Caco-2 (cell line): ENCODE results near the gene FRZB. TPM values are rescaled to one million over a fixed set of nuclear protein-coding genes. Genes with fewer than 3 reads are reported as not detected.

Experiments
- BruUV-seq: library from RNA; stranded (reverse); fragments of 400-500 nt; replicated peaks from 2 replicates; lab custom pipeline; 2021; lab: Mats Ljungman, UMichigan
- CTCF ChIA-PET: fragments of 300-600 bp; sonication (Branson Sonifier 250); formaldehyde crosslinking; loops from one replicate; lab custom pipeline; 2022; ENCODE audit warnings: antibody characterized with exemption; lab: Charles Lee
- POLR2A ChIA-PET: fragments of 300-600 bp; sonication (Branson Sonifier 250); formaldehyde crosslinking; loops from one replicate; lab custom pipeline; 2022; ENCODE audit warnings: antibody characterized with exemption; lab: Charles Lee
- DNase-seq, 2 experiments: peaks; one replicate each; pipeline versions ENCODE4 v3.0.0 to v3.0.0-alpha.2; 2020 to 2022
- H3K27me3 ChIP-seq: replicated peaks from 2 replicates; pipeline ENCODE4 v1.6.0; 2011; ENCODE audit warnings: low read length; ENCODE audit not compliant: control insufficient read depth, insufficient read depth
- H3K36me3 ChIP-seq: 2 replicates; pipeline ENCODE4 v1.5.1; 2011; ENCODE audit warnings: low read length; ENCODE audit not compliant: control insufficient read depth, insufficient read depth
- H3K4me1 ChIP-seq: fragments of 250-450 bp; sonication (Bioruptor Pico); 2 replicates; pipeline ENCODE4 v1.5.1; 2020; ENCODE audit warnings: mild to moderate bottlenecking
- H3K4me3 ChIP-seq: 2 replicates; pipeline ENCODE4 v1.5.1; 2011; ENCODE audit warnings: low read depth, mild to moderate bottlenecking, control low read depth, low read length
- H3K9me3 ChIP-seq: fragments of 250-450 bp; sonication (Bioruptor Pico); 2 replicates; pipeline ENCODE4 v1.5.1; 2020; ENCODE audit warnings: mild to moderate bottlenecking, moderate library complexity
- H3K27ac Mint-ChIP-seq: one replicate; pipeline ENCODE4 v1.8.0; 2022; ENCODE audit warnings: mixed read lengths; ENCODE audit not compliant: unreplicated experiment
- H3K27me3 Mint-ChIP-seq: one replicate; pipeline ENCODE4 v1.8.0; 2022; ENCODE audit warnings: mixed read lengths; ENCODE audit not compliant: insufficient read depth, unreplicated experiment
- H3K36me3 Mint-ChIP-seq: one replicate; pipeline ENCODE4 v1.8.0; 2022; ENCODE audit warnings: mild to moderate bottlenecking, mixed read lengths; ENCODE audit not compliant: insufficient read depth, unreplicated experiment
- H3K4me1 Mint-ChIP-seq: one replicate; pipeline ENCODE4 v1.8.0; 2022; ENCODE audit warnings: low read depth, mixed read lengths; ENCODE audit not compliant: unreplicated experiment
- H3K4me3 Mint-ChIP-seq: one replicate; pipeline ENCODE4 v1.8.0; 2022; ENCODE audit warnings: mild to moderate bottlenecking, moderate library complexity, mixed read lengths; ENCODE audit not compliant: unreplicated experiment
- H3K9me3 Mint-ChIP-seq: one replicate; pipeline ENCODE4 v1.8.0; 2022; ENCODE audit warnings: mixed read lengths; ENCODE audit not compliant: unreplicated experiment
- intact Hi-C: fragments of 100-400 bp; cut with micrococcal nuclease; formaldehyde crosslinking; loops from one replicate; pipeline ENCODE4 v1.10.0; 2022; ENCODE audit not compliant: unreplicated experiment
- total RNA-seq: library from RNA; stranded (reverse); gene quantifications from 2 replicates; pipeline ENCODE4 v1.2.3, GENCODE V29; 2022
- TF ChIP-seq, protein P1 (sequence below), 2 experiments: fragments of 200-600 bp in 1 of 2; IDR thresholded peaks; 1 replicate in 1 of 2; 2 replicates in 1 of 2; pipeline versions ENCODE4 v1.5.1 to v1.8.0; 2011 to 2022; ENCODE audit warnings: antibody characterized with exemption in 1 of 2, control low read depth in 1 of 2, inconsistent platforms in 1 of 2, low read depth in 1 of 2, low read length in 1 of 2, mild to moderate bottlenecking in 1 of 2, moderate library complexity in 1 of 2; ENCODE audit not compliant: insufficient read depth in 1 of 2, severe bottlenecking in 1 of 2, unreplicated experiment in 1 of 2

Gene FRZB
- total RNA-seq, 1 experiment from 2014 or later, result not detected

DNA sequence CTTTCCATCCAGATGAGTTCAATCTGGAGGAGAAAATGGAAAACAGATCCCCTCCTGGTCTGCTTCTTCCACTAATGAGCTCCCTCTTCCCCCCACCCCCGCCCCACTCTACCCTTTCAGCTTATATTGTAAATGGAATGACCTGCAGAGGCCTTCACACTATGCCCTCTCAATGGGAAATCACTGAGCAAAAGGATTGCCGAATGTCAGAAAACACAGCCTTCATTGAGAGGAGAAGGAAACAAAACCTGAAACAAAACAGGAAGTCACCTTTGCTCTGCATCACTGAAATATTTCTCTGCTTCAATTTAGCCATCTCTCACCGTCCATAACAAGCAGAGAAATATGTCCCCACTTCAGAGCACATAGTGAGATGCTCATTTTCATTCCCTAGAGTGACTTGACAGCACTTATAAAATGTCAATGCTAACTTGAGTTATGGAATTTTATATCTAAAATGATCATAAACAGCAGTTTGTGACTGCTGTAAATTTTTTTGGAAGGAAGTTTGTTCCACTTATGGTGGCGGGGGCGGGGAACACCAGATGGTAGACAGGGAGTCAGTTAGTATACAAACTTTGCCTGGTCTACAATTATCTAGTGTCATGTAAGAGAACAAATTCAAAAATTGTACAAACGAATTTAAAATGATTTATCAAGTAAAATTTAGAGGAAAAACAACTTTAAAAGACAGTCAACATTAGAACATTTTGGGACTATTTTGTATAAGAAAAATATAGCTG, 1.8 kb upstream of the FRZB start:
- Mint-ChIP-seq H3K27ac (no peak overlapping the region), H3K27me3 (no peaks in the 10 kb centered on the region), H3K9me3 (no peaks in the 10 kb centered on the region), H3K4me1 (peaks cover 6% of the 10 kb centered on the region), H3K36me3 (no peaks in the 10 kb centered on the region), H3K4me3 (no peak overlapping the region)
- no peak overlapping the region for H3K4me3 ChIP-seq
- TF ChIP-seq, protein P1, sequence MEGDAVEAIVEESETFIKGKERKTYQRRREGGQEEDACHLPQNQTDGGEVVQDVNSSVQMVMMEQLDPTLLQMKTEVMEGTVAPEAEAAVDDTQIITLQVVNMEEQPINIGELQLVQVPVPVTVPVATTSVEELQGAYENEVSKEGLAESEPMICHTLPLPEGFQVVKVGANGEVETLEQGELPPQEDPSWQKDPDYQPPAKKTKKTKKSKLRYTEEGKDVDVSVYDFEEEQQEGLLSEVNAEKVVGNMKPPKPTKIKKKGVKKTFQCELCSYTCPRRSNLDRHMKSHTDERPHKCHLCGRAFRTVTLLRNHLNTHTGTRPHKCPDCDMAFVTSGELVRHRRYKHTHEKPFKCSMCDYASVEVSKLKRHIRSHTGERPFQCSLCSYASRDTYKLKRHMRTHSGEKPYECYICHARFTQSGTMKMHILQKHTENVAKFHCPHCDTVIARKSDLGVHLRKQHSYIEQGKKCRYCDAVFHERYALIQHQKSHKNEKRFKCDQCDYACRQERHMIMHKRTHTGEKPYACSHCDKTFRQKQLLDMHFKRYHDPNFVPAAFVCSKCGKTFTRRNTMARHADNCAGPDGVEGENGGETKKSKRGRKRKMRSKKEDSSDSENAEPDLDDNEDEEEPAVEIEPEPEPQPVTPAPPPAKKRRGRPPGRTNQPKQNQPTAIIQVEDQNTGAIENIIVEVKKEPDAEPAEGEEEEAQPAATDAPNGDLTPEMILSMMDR (IDR thresholded peaks at IDR 0.05; ENCODE audit: insufficient read depth in 1 of 2, low read depth in 1 of 2, low read length in 1 of 2, severe bottlenecking in 1 of 2, unreplicated experiment in 1 of 2), result no peak
- BruUV-seq, result no TSS peak
- H3K4me1 ChIP-seq, result no peaks in the 10 kb centered on the region
- no peaks in the 10 kb centered on the region for H3K9me3 ChIP-seq
- DNase-seq, result no peak
- no peaks in the 10 kb centered on the region for H3K36me3 ChIP-seq
- intact Hi-C loops, result no loop called here
- ChIA-PET POLR2A (no interaction called here), CTCF (no interaction called here)
- H3K27me3 ChIP-seq, result no peaks in the 10 kb centered on the region

GRCh38 chr2:182867426-182868053, 1.1 kb upstream of the FRZB start:
- no peaks in the 10 kb centered on the region for H3K36me3 Mint-ChIP-seq
- Histone ChIP-seq H3K4me3 (no peak overlapping the region), H3K36me3 (no peaks in the 10 kb centered on the region), H3K9me3 (no peaks in the 10 kb centered on the region), H3K4me1 (no peaks in the 10 kb centered on the region), H3K27me3 (no peaks in the 10 kb centered on the region)
- TF ChIP-seq, protein P1 (IDR thresholded peaks at IDR 0.05; ENCODE audit: insufficient read depth in 1 of 2, low read depth in 1 of 2, low read length in 1 of 2, severe bottlenecking in 1 of 2, unreplicated experiment in 1 of 2), result no peak
- ChIA-PET CTCF (no interaction called here), POLR2A (no interaction called here)
- peaks cover 6% of the 10 kb centered on the region for H3K4me1 Mint-ChIP-seq
- intact Hi-C loops, result no loop called here
- H3K4me3 Mint-ChIP-seq, result no peak overlapping the region
- no peak for DNase-seq
- no peaks in the 10 kb centered on the region for H3K9me3 Mint-ChIP-seq
- H3K27me3 Mint-ChIP-seq, result no peaks in the 10 kb centered on the region
- BruUV-seq, result no TSS peak
- no peak overlapping the region for H3K27ac Mint-ChIP-seq

DNA sequence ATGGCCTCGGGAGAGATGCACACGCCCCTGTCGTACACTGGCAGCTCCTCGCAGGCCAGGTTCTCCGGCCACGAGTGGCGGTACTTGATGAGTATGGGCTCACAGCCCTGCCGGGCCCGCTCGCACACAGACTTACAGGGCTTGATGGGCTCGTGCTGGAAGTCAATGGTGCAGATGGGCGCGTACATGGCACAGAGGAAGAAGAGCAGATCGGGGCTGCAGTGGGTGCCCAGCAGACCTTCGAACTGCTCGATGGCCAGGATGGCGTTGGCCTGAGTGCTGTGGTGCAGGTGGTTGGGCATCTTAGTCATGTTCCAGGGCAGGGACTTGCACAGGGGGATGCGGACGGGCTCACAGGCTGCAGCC, 359 bp downstream of the FRZB start:
- peaks cover 8% of the 10 kb centered on the region for H3K4me1 Mint-ChIP-seq
- TF ChIP-seq, protein P1 (IDR thresholded peaks at IDR 0.05; ENCODE audit: insufficient read depth in 1 of 2, low read depth in 1 of 2, low read length in 1 of 2, severe bottlenecking in 1 of 2, unreplicated experiment in 1 of 2), result no peak
- no peaks in the 10 kb centered on the region for H3K27me3 Mint-ChIP-seq
- Histone ChIP-seq H3K27me3 (no peaks in the 10 kb centered on the region), H3K4me1 (peaks cover 9% of the 10 kb centered on the region; the same call in 1 of the 2 replicates), H3K9me3 (no peaks in the 10 kb centered on the region), H3K36me3 (no peaks in the 10 kb centered on the region), H3K4me3 (no peak overlapping the region)
- ChIA-PET POLR2A (no interaction called here), CTCF (no interaction called here)
- H3K9me3 Mint-ChIP-seq, result no peaks in the 10 kb centered on the region
- no peak for DNase-seq
- H3K4me3 Mint-ChIP-seq, result no peak overlapping the region
- no TSS peak for BruUV-seq
- no peaks in the 10 kb centered on the region for H3K36me3 Mint-ChIP-seq
- no peak overlapping the region for H3K27ac Mint-ChIP-seq
- intact Hi-C loops, result no loop called here
